DND-41 (cell line): ENCODE measurements around the gene SYTL2.

ENCODE experiments used
- ATAC-seq: fragments of 200-7000 bp; cut with Tn5 transposase; 3 replicates; pipeline ENCODE4 v1.9.1; 2021; ENCODE audit warnings: low read depth; ENCODE audit not compliant: insufficient read depth
- DNase-seq: peaks from one replicate; pipeline ENCODE4 v3.0.0-alpha.2; 2020
- H2AFZ ChIP-seq: 2 replicates; pipeline ENCODE4 v1.6.0; 2012; ENCODE audit warnings: low read depth, low read length
- H3K27ac ChIP-seq: 2 replicates; pipeline ENCODE4 v1.5.1; 2012; ENCODE audit warnings: low read length, inconsistent platforms
- H3K27me3 ChIP-seq: fragments of 200-600 bp; sonication (generic); 2 replicates; pipeline ENCODE4 v1.6.0; 2012; ENCODE audit warnings: low read length, mild to moderate bottlenecking, inconsistent platforms; ENCODE audit not compliant: insufficient read depth, poor library complexity
- H3K36me3 ChIP-seq: 2 replicates; pipeline ENCODE4 v1.5.1; 2012; ENCODE audit warnings: low read length, inconsistent platforms; ENCODE audit not compliant: insufficient read depth
- H3K4me1 ChIP-seq: 2 replicates; pipeline ENCODE4 v1.5.1; 2012; ENCODE audit warnings: mild to moderate bottlenecking, low read length; ENCODE audit not compliant: insufficient read depth
- H3K4me2 ChIP-seq: 2 replicates; pipeline ENCODE4 v1.6.0; 2012; ENCODE audit warnings: mild to moderate bottlenecking, moderate library complexity, low read length, inconsistent platforms; ENCODE audit not compliant: insufficient read depth
- H3K4me3 ChIP-seq, 2 experiments: fragments of 200-600 bp in 1 of 2; shearing (Covaris generic) in 1 of 2; 2 replicates each; pipeline ENCODE4 v1.5.1; 2012 to 2016; ENCODE audit warnings: inconsistent platforms in 2 of 2, low read length in 2 of 2, mild to moderate bottlenecking in 2 of 2, low read depth in 1 of 2, moderate library complexity in 1 of 2
- H3K79me2 ChIP-seq: 2 replicates; pipeline ENCODE4 v1.6.0; 2012; ENCODE audit warnings: low read length, inconsistent platforms; ENCODE audit not compliant: insufficient read depth
- H3K9ac ChIP-seq: 2 replicates; pipeline ENCODE4 v1.6.0; 2012; ENCODE audit warnings: low read depth, mild to moderate bottlenecking, inconsistent platforms, low read length, moderate library complexity
- H3K9me3 ChIP-seq: 2 replicates; pipeline ENCODE4 v1.5.1; 2012; ENCODE audit warnings: low read length, moderate library complexity, mild to moderate bottlenecking, inconsistent platforms; ENCODE audit not compliant: insufficient read depth, severe bottlenecking
- H4K20me1 ChIP-seq: 2 replicates; pipeline ENCODE4 v1.6.0; 2012; ENCODE audit warnings: low read length; ENCODE audit not compliant: insufficient read depth
- EZH2 ChIP-seq: IDR thresholded peaks from 3 replicates; pipeline ENCODE4 v1.6.1; 2012; ENCODE audit warnings: borderline replicate concordance, low read depth, mild to moderate bottlenecking, moderate library complexity, low read length, inconsistent platforms; ENCODE audit not compliant: severe bottlenecking
- TF ChIP-seq, protein P1 (sequence below): IDR thresholded peaks from 2 replicates; pipeline ENCODE4 v1.5.1; 2012; ENCODE audit warnings: borderline replicate concordance, low read length, moderate library complexity, mild to moderate bottlenecking; ENCODE audit not compliant: poor library complexity, severe bottlenecking; ENCODE audit errors: extremely low read depth

Gene SYTL2

DNA sequence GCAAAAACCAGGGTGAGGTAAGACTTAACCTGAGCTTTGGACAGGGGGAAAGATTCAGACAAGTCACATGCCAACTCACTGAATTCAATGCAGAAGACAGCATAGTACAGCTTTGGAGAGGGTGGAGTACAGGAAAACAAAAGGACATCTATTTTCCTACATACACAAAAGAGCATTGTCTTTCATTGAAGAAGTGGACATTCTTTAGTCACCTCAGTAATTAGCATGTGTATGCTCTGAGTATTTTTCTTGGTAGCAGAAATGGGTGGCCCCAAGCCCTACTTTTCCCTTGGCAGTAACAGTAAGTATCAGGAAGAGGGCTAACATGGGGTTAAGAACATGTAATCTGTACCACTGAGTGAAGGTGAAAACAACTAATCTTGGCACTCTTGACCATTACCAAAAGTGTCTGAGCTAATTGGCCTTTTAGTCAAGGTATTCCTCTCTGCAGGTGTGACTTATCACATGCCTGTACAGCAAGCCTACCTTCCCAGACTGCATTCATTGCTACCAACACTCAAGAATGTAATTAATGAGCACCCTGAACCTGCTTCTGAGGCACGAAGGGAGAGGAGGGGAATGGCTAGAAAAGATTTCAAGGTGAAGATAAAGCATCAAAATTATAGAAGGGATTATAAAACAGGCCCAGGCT lies 33.9 kb downstream of the SYTL2 start:
- H3K27me3 ChIP-seq = peaks cover 61% of the 10 kb centered on the region
- no peak for ATAC-seq
- no peaks in the 10 kb centered on the region for H3K4me1 ChIP-seq
- H3K27ac ChIP-seq = no peak overlapping the region
- H3K4me2 ChIP-seq = no peak overlapping the region
- no peak for DNase-seq
- no peak overlapping the region for H3K9ac ChIP-seq
- no peaks in the 10 kb centered on the region; the same call in 1 of the 2 replicates for H4K20me1 ChIP-seq
- no peak overlapping the region for H3K4me3 ChIP-seq
- TF ChIP-seq EZH2 = no peak
- TF ChIP-seq, protein P1, sequence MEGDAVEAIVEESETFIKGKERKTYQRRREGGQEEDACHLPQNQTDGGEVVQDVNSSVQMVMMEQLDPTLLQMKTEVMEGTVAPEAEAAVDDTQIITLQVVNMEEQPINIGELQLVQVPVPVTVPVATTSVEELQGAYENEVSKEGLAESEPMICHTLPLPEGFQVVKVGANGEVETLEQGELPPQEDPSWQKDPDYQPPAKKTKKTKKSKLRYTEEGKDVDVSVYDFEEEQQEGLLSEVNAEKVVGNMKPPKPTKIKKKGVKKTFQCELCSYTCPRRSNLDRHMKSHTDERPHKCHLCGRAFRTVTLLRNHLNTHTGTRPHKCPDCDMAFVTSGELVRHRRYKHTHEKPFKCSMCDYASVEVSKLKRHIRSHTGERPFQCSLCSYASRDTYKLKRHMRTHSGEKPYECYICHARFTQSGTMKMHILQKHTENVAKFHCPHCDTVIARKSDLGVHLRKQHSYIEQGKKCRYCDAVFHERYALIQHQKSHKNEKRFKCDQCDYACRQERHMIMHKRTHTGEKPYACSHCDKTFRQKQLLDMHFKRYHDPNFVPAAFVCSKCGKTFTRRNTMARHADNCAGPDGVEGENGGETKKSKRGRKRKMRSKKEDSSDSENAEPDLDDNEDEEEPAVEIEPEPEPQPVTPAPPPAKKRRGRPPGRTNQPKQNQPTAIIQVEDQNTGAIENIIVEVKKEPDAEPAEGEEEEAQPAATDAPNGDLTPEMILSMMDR = no peak
- H3K36me3 ChIP-seq = no peaks in the 10 kb centered on the region
- H2AFZ ChIP-seq = no peak overlapping the region
- no peaks in the 10 kb centered on the region for H3K79me2 ChIP-seq
- no peaks in the 10 kb centered on the region for H3K9me3 ChIP-seq

DNA sequence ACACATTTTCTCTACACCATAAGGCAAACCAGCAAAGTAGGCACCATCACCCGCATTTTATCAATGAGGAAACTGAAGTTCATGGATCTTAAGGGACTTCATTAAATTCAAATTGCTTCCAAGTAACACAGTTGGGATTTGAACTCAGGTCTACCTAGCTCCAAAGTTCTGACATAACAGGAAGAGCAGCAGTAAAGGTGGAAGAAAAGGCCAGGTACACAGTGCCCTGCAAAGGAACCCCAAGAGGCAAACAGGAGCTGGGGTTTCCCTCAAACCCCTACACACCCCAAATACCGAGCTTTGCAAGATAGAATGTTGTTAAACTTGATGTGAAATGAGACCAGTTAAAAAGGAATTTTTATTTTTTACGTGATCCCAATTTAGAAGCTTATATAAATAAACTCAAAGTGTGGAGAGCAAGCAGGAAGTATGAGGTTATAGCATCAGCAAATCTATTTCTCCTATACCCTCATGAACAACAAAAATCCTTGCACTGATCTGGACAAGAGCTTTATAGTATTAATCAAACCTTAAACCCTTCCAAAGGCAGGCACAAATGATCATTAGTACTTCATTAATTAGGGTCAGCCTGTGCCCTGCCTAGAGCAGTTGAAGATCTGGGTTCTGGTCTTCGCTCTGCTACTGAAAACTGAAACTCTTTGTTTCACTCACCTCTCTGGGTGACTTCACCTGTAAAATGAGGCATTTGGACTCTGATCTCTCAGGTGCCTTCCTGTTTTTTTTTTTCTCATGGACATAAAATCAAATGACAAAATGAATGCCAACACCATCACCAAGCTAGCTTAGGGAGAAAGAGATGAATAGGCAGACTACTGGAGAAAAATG lies 36.5 kb downstream of the SYTL2 start:
- no peak for TF ChIP-seq EZH2
- TF ChIP-seq, protein P1 = no peak

DNA sequence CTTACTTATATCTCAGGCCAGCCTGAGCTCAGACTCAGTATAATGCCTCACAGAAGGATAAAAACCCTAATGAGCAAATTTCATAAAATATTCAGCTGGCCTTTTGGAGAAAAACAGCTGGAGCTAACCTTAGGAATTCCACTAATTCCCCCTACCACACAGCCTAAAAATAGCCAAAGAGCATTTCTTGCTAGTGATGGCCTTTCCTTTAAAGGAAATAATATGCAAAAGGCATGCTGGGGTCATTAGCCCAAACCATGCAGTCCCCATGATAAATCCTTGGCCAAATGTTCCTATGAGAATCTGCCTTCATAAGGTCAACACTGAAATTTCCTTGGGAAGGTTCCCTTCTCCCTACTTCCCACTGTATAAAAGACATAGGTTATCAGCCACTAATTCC lies 38.2 kb downstream of the SYTL2 start:
- no peak for ATAC-seq
- TF ChIP-seq EZH2 = no peak
- TF ChIP-seq, protein P1 = no peak
- Histone ChIP-seq H3K9me3 (no peaks in the 10 kb centered on the region), H3K27ac (no peak overlapping the region), H3K4me3 (no peak overlapping the region), H2AFZ (no peak overlapping the region), H3K4me1 (no peaks in the 10 kb centered on the region), H3K27me3 (peaks cover 81% of the 10 kb centered on the region), H4K20me1 (peaks cover 4% of the 10 kb centered on the region), H3K36me3 (no peaks in the 10 kb centered on the region), H3K79me2 (no peaks in the 10 kb centered on the region), H3K4me2 (no peak overlapping the region), H3K9ac (no peak overlapping the region)
- no peak for DNase-seq

More for the DNA sequence above, 36.5 kb downstream of the SYTL2 start:
- H2AFZ ChIP-seq = no peak overlapping the region
- ATAC-seq = no peak
- H3K36me3 ChIP-seq = no peaks in the 10 kb centered on the region
- peaks cover 74% of the 10 kb centered on the region for H3K27me3 ChIP-seq
- no peaks in the 10 kb centered on the region for H3K4me1 ChIP-seq
- H3K9ac ChIP-seq = no peak overlapping the region
- no peak for DNase-seq
- no peak overlapping the region for H3K4me3 ChIP-seq
- H3K79me2 ChIP-seq = no peaks in the 10 kb centered on the region
- no peak overlapping the region for H3K27ac ChIP-seq
- H3K4me2 ChIP-seq = no peak overlapping the region
- peaks cover 4% of the 10 kb centered on the region for H4K20me1 ChIP-seq
- H3K9me3 ChIP-seq = no peaks in the 10 kb centered on the region
